ENCODE data around the gene TMEM88.

DNA sequence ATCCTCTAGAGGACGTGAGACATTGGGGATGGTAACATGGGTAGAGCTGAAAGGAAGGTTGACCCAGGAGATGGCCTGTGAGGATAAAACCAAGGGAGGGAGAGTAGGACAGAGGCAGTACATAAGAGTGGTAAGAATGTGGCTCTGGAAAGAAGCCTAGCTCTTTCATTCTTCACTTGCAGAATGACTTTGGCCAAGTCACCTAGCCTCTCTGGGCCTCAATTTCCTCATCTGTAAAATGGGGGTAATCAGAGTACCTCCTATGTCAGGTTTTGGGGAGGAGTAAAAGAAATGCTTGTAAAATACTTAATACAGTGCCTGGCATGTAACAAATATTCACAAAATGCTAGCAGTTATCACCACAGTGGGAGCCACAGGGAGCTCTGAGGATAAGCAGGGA, 14.0 kb upstream of the TMEM88 start:
- TF ChIP-seq EZH2phosphoT487 (IDR thresholded peaks at IDR 0.05; ENCODE audit: insufficient read depth, low read depth) (no peak), EZH2 (IDR thresholded peaks at IDR 0.05; ENCODE audit: insufficient read depth, poor library complexity, severe bottlenecking) (no peak)
